RPMI7951 (cell line): ENCODE results near the gene JAML. TPM values are rescaled to one million over a fixed set of nuclear protein-coding genes. Genes with fewer than 3 reads are reported as not detected.

Experiments
- DNase-seq: peaks from one replicate; pipeline ENCODE4 v3.0.0-alpha.2; 2012; ENCODE audit warnings: low read depth
- total RNA-seq: library from RNA; depleted of rRNA; stranded (reverse); fragments of >200 nt; shearing (Covaris generic); gene quantifications from 2 replicates; pipeline ENCODE4 v1.2.3, GENCODE V29; 2014

The JAML gene
- total RNA-seq, 1 experiment from 2014 or later = not detected

- no peak for DNase-seq
Observed at GRCh38 chr11:118167906-118168305, 56.9 kb downstream of the JAML start.

- DNase-seq = no peak
Observed at GRCh38 chr11:118167253-118167652, 57.6 kb downstream of the JAML start.

GRCh38 chr11:118166641-118167040 is 58.2 kb downstream of the JAML start:
- DNase-seq = no peak

- DNase-seq = no peak
Observed at GRCh38 chr11:118164885-118165284, 59.9 kb downstream of the JAML start.

GRCh38 chr11:118163494-118163893 is 61.3 kb downstream of the JAML start:
- DNase-seq = no peak

GRCh38 chr11:118162846-118163245 is 62.0 kb downstream of the JAML start:
- no peak for DNase-seq

GRCh38 chr11:118161786-118162185 is 63.0 kb downstream of the JAML start:
- no peak for DNase-seq

- DNase-seq = no peak
Observed at GRCh38 chr11:118157186-118157895, 67.5 kb downstream of the JAML start.

- no peak for DNase-seq
Observed at GRCh38 chr11:118156531-118157185, 68.2 kb downstream of the JAML start.

- no peak for DNase-seq
Observed at GRCh38 chr11:118155776-118156530, 68.9 kb downstream of the JAML start.

GRCh38 chr11:118154641-118155040 is 70.2 kb downstream of the JAML start:
- DNase-seq = no peak

- DNase-seq = no peak
Observed at GRCh38 chr11:118153976-118154375, 70.8 kb downstream of the JAML start.

- no peak for DNase-seq
Observed at GRCh38 chr11:118153516-118153915, 71.3 kb downstream of the JAML start.

- peak; percentile 45 for DNase-seq
Observed at GRCh38 chr11:118152552-118153471, 72.0 kb downstream of the JAML start, which contains the start of gene SCN4B. SCN4B (minus strand) TSS chr11:118152823; CDS start chr11:118152673, 150 bp downstream.

GRCh38 chr11:118152020-118152551 is 72.7 kb downstream of the JAML start:
- DNase-seq = no peak

GRCh38 chr11:118151431-118151830 is 73.4 kb downstream of the JAML start:
- no peak for DNase-seq

GRCh38 chr11:118149493-118149892 is 75.3 kb downstream of the JAML start:
- no peak for DNase-seq

GRCh38 chr11:118148856-118149255 is 76.0 kb downstream of the JAML start:
- DNase-seq = no peak

GRCh38 chr11:118148240-118148639 is 76.6 kb downstream of the JAML start:
- no peak for DNase-seq

GRCh38 chr11:118147502-118147901 is 77.3 kb downstream of the JAML start:
- no peak for DNase-seq

GRCh38 chr11:118146554-118146953 is 78.3 kb downstream of the JAML start:
- no peak for DNase-seq
